SU-DHL-6 (cell line): ENCODE data around the gene LSM7.

Experiments
- H2AFZ ChIP-seq: fragments of 200-600 bp; sonication (generic); 2 replicates; pipeline ENCODE4 v1.6.1; 2014; ENCODE audit warnings: low read depth, mild to moderate bottlenecking, moderate library complexity, mixed read lengths, antibody characterized with exemption, low read length; ENCODE audit not compliant: severe bottlenecking
- H3F3A ChIP-seq: fragments of 200-600 bp; shearing (Covaris generic); 2 replicates; pipeline ENCODE4 v1.6.0; 2016; ENCODE audit warnings: antibody characterized with exemption, mild to moderate bottlenecking; ENCODE audit not compliant: insufficient read depth
- H3K27ac ChIP-seq: fragments of 200-600 bp; sonication (generic); 2 replicates; pipeline ENCODE4 v1.5.1; 2016; ENCODE audit warnings: low read depth, mild to moderate bottlenecking, low read length, moderate library complexity, mixed read lengths
- H3K27me3 ChIP-seq: fragments of 200-600 bp; sonication (generic), shearing (Covaris generic); 2 replicates; pipeline ENCODE4 v1.6.0; 2014; ENCODE audit warnings: mild to moderate bottlenecking, low read length
- H3K36me3 ChIP-seq: fragments of 200-600 bp; sonication (generic); 2 replicates; pipeline ENCODE4 v1.6.1; 2014; ENCODE audit warnings: mild to moderate bottlenecking, low read length, mixed read lengths
- H3K4me2 ChIP-seq: fragments of 300-600, 200-600 bp; shearing (Covaris generic), sonication (generic); 2 replicates; pipeline ENCODE4 v1.6.0; 2014; ENCODE audit warnings: low read length, low read depth, mild to moderate bottlenecking; ENCODE audit not compliant: poor library complexity, severe bottlenecking
- H3K4me3 ChIP-seq: fragments of 200-600 bp; sonication (generic); 2 replicates; pipeline ENCODE4 v1.5.1; 2014; ENCODE audit warnings: antibody characterized with exemption, low read length, mild to moderate bottlenecking, mixed read lengths; ENCODE audit not compliant: insufficient read depth, poor library complexity, severe bottlenecking
- H3K79me2 ChIP-seq: fragments of 200-600 bp; sonication (generic); 2 replicates; pipeline ENCODE4 v1.6.1; 2014; ENCODE audit warnings: mild to moderate bottlenecking, low read length, moderate library complexity; ENCODE audit not compliant: insufficient read depth
- H3K9ac ChIP-seq: fragments of 200-600 bp; sonication (generic); 2 replicates; pipeline ENCODE4 v1.7.0; 2014; ENCODE audit warnings: mild to moderate bottlenecking, low read length
- H3K9me2 ChIP-seq: fragments of 200-600 bp; sonication (generic); replicated peaks from 2 replicates; pipeline ENCODE4 v1.6.1; 2014; ENCODE audit warnings: low read length; ENCODE audit not compliant: insufficient read depth
- H3K9me3 ChIP-seq: fragments of 200-600 bp; sonication (generic); 2 replicates; pipeline ENCODE4 v1.6.1; 2014; ENCODE audit warnings: low read length, mixed read lengths; ENCODE audit not compliant: insufficient read depth
- H4K20me1 ChIP-seq: fragments of 200-600 bp; sonication (generic); 2 replicates; pipeline ENCODE4 v1.6.1; 2014; ENCODE audit warnings: low read depth, mild to moderate bottlenecking, antibody characterized with exemption, low read length, moderate library complexity, mixed read lengths
- EZH2phosphoT487 ChIP-seq: fragments of 200-600 bp; sonication (generic), shearing (Covaris generic); conservative IDR thresholded peaks from 2 replicates; pipeline ENCODE4 v1.6.1; 2018; ENCODE audit warnings: mild to moderate bottlenecking, antibody characterized with exemption, low read length, moderate library complexity, mixed read lengths
- TF ChIP-seq, protein P1 (sequence below): fragments of 200-600 bp; sonication (generic); IDR thresholded peaks from one replicate; pipeline ENCODE4 v1.5.1; 2017; ENCODE audit warnings: antibody characterized with exemption, mild to moderate bottlenecking, low read length, moderate library complexity; ENCODE audit not compliant: insufficient read depth, poor library complexity, severe bottlenecking

LSM7 gene

DNA sequence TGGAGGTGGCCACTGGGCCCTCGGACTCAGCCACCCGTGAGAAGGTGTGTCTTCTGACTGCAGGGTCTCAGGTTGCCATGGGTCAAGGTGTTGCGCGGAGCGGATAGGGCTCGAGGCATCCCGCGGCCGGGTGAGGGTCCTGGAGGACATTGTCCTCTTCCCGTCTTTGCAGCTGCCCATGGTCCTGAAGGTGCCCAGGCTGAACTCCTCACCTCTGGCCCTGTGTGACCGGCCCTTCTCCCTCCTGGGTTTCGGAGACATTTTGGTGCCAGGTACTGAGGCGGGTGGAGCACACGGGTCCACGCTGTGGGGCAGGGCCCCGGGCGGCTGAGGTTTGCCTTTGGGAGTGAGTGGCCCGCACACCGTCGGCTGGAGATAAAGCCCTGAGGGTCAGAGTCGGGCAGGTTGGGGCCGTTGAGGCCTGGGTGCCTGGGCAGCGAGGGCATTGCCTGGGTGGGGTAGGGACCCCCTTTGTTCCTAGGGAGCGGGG lies 16.0 kb upstream of the LSM7 start:
- H3K9me3 ChIP-seq: no peaks in the 10 kb centered on the region
- TF ChIP-seq, protein P1, sequence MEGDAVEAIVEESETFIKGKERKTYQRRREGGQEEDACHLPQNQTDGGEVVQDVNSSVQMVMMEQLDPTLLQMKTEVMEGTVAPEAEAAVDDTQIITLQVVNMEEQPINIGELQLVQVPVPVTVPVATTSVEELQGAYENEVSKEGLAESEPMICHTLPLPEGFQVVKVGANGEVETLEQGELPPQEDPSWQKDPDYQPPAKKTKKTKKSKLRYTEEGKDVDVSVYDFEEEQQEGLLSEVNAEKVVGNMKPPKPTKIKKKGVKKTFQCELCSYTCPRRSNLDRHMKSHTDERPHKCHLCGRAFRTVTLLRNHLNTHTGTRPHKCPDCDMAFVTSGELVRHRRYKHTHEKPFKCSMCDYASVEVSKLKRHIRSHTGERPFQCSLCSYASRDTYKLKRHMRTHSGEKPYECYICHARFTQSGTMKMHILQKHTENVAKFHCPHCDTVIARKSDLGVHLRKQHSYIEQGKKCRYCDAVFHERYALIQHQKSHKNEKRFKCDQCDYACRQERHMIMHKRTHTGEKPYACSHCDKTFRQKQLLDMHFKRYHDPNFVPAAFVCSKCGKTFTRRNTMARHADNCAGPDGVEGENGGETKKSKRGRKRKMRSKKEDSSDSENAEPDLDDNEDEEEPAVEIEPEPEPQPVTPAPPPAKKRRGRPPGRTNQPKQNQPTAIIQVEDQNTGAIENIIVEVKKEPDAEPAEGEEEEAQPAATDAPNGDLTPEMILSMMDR: no peak
- no peak for TF ChIP-seq EZH2phosphoT487
- no peaks in the 10 kb centered on the region for H3K79me2 ChIP-seq
- H3K4me3 ChIP-seq: no peak overlapping the region
- no peak overlapping the region for H3K27ac ChIP-seq
- H2AFZ ChIP-seq: no peak overlapping the region
- no peaks in the 10 kb centered on the region for H3F3A ChIP-seq
- H3K9me2 ChIP-seq: no peaks in the 10 kb centered on the region
- H3K4me2 ChIP-seq: no peak overlapping the region
- H3K36me3 ChIP-seq: no peaks in the 10 kb centered on the region
- H3K9ac ChIP-seq: no peak overlapping the region
- no peaks in the 10 kb centered on the region for H3K27me3 ChIP-seq
- H4K20me1 ChIP-seq: no peaks in the 10 kb centered on the region

DNA sequence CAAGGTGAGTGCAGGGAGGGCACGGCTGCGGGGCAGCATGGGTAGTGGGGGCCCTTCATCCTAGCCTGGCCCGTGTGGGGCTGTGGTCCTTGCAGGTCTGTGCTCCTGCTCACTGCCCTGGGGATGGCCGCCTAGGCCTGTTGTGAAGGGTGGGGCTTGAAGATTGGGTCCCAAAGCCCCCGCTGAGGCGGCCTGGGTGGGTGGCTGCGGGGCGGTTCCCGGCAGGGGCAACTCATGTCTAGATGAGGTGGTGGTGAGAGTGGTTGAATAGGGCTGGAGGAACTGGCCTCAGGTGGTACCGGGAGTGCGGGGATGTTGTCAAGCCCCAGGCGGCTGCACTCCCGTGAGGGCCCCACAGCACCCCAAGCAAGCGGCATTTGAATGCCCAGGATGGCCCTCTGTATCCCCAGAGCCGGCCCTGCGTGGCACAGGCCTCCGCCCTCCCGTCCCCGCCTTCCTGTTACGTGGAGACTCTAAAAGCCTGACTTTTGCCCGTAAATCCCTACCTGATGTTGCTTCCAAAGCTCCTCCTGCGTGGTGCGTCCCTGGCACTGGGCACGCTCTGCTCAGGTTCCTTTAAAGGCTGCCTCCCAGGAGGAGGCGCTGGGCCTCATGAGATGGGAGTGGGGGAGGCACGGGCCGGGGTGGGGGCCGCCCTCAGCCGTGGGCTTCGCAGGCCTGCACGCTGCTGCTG lies 15.1 kb upstream of the LSM7 start:
- H3F3A ChIP-seq: no peaks in the 10 kb centered on the region
- no peaks in the 10 kb centered on the region for H4K20me1 ChIP-seq
- H3K27ac ChIP-seq: no peak overlapping the region
- TF ChIP-seq EZH2phosphoT487: no peak
- TF ChIP-seq, protein P1: no peak
- H3K36me3 ChIP-seq: no peaks in the 10 kb centered on the region
- H3K9ac ChIP-seq: no peak overlapping the region
- no peaks in the 10 kb centered on the region for H3K9me3 ChIP-seq
- H3K27me3 ChIP-seq: no peaks in the 10 kb centered on the region
- H2AFZ ChIP-seq: no peak overlapping the region
- no peaks in the 10 kb centered on the region for H3K9me2 ChIP-seq
- no peaks in the 10 kb centered on the region for H3K79me2 ChIP-seq
- H3K4me3 ChIP-seq: no peak overlapping the region
- H3K4me2 ChIP-seq: no peak overlapping the region

DNA sequence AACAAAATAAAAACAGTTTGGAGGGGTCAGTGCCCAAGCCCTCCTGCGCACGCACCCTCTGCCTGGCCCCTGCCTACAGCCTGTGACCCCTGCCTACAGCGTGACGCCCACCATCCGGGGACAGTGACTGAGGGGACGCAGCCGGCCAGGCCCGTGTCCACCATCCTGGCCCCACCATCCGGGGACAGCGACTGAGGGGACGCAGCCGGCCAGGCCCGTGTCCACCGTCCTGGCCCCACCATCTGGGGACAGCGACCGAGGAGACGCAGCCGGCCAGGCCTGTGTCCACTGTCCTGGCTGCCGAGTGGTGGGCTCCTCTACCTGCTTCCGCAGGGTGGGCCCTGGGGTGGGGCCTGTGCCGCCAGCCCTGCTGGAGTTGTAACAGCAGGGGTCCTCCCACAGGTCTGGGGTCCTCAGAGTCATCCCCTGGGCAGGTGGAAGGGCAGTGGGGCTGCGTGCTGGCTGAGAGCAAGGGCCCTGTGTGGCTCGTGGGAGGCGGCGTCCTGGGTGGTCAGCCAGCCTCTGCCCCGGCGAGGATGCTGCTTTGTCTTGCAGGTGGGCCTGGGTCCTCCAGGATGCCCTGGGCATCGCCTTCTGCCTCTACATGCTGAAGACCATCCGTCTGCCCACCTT lies 14.4 kb upstream of the LSM7 start:
- Histone ChIP-seq H2AFZ (no peak overlapping the region), H3K36me3 (no peaks in the 10 kb centered on the region), H3K9me2 (no peaks in the 10 kb centered on the region), H3K9ac (no peak overlapping the region), H3K27me3 (no peaks in the 10 kb centered on the region), H3K4me2 (no peak overlapping the region), H3K27ac (no peak overlapping the region), H4K20me1 (no peaks in the 10 kb centered on the region), H3K9me3 (no peaks in the 10 kb centered on the region), H3K4me3 (no peak overlapping the region), H3F3A (no peaks in the 10 kb centered on the region), H3K79me2 (no peaks in the 10 kb centered on the region)
- TF ChIP-seq EZH2phosphoT487: no peak
- TF ChIP-seq, protein P1: no peak
